ENCODE results near the gene ZMIZ1.

Gene ZMIZ1

GRCh38 chr10:79113827-79114226 lies 45.1 kb downstream of the ZMIZ1 start:
- Histone ChIP-seq H3K4me3 (ENCODE audit: low read length) (no peak overlapping the region), H3K9me3 (ENCODE audit: low read length) (no peaks in the 10 kb centered on the region), H3K4me1 (ENCODE audit: insufficient read depth, low read length) (peaks cover 34% of the 10 kb centered on the region), H2AFZ (ENCODE audit: low read depth, low read length) (no peak overlapping the region), H3K27me3 (ENCODE audit: insufficient read depth, low read length) (no peaks in the 10 kb centered on the region), H3K36me3 (ENCODE audit: insufficient read depth, low read length) (peaks cover 7% of the 10 kb centered on the region)

GRCh38 chr10:79115302-79115701 lies 46.5 kb downstream of the ZMIZ1 start:
- no peak overlapping the region for H3K4me3 ChIP-seq (ENCODE audit: low read length)
- H3K4me1 ChIP-seq (ENCODE audit: insufficient read depth, low read length): peaks cover 41% of the 10 kb centered on the region
- H3K27me3 ChIP-seq (ENCODE audit: insufficient read depth, low read length): no peaks in the 10 kb centered on the region

GRCh38 chr10:79116368-79116767 lies 47.6 kb downstream of the ZMIZ1 start:
- peaks cover 45% of the 10 kb centered on the region for H3K4me1 ChIP-seq (ENCODE audit: insufficient read depth, low read length)
- H3K36me3 ChIP-seq (ENCODE audit: insufficient read depth, low read length): peaks cover 15% of the 10 kb centered on the region

More at GRCh38 chr10:79115302-79115701, 46.5 kb downstream of the ZMIZ1 start:
- Histone ChIP-seq H2AFZ (ENCODE audit: low read depth, low read length) (no peak overlapping the region), H3K36me3 (ENCODE audit: insufficient read depth, low read length) (peaks cover 16% of the 10 kb centered on the region), H3K9me3 (ENCODE audit: low read length) (no peaks in the 10 kb centered on the region)

GRCh38 chr10:79116801-79117723 lies 48.3 kb downstream of the ZMIZ1 start:
- peaks cover 21% of the 10 kb centered on the region for H3K36me3 ChIP-seq (ENCODE audit: insufficient read depth, low read length)
- peaks cover 45% of the 10 kb centered on the region for H3K4me1 ChIP-seq (ENCODE audit: insufficient read depth, low read length)

More at GRCh38 chr10:79116368-79116767, 47.6 kb downstream of the ZMIZ1 start:
- no peak overlapping the region for H2AFZ ChIP-seq (ENCODE audit: low read depth, low read length)
- H3K9me3 ChIP-seq (ENCODE audit: low read length): no peaks in the 10 kb centered on the region
- H3K27me3 ChIP-seq (ENCODE audit: insufficient read depth, low read length): no peaks in the 10 kb centered on the region
- H3K4me3 ChIP-seq (ENCODE audit: low read length): no peak overlapping the region

GRCh38 chr10:79118286-79119202 lies 49.8 kb downstream of the ZMIZ1 start:
- no peak overlapping the region for H2AFZ ChIP-seq (ENCODE audit: low read depth, low read length)
- peaks cover 32% of the 10 kb centered on the region for H3K36me3 ChIP-seq (ENCODE audit: insufficient read depth, low read length)
- H3K9me3 ChIP-seq (ENCODE audit: low read length): no peaks in the 10 kb centered on the region
- H3K4me1 ChIP-seq (ENCODE audit: insufficient read depth, low read length): peaks cover 38% of the 10 kb centered on the region
- no peaks in the 10 kb centered on the region for H3K27me3 ChIP-seq (ENCODE audit: insufficient read depth, low read length)
- no peak overlapping the region for H3K4me3 ChIP-seq (ENCODE audit: low read length)

More at GRCh38 chr10:79116801-79117723, 48.3 kb downstream of the ZMIZ1 start:
- no peak overlapping the region for H3K4me3 ChIP-seq (ENCODE audit: low read length)
- H2AFZ ChIP-seq (ENCODE audit: low read depth, low read length): no peak overlapping the region
- no peaks in the 10 kb centered on the region for H3K9me3 ChIP-seq (ENCODE audit: low read length)
- no peaks in the 10 kb centered on the region for H3K27me3 ChIP-seq (ENCODE audit: insufficient read depth, low read length)

GRCh38 chr10:79119306-79119705 lies 50.5 kb downstream of the ZMIZ1 start:
- Histone ChIP-seq H2AFZ (ENCODE audit: low read depth, low read length) (no peak overlapping the region), H3K36me3 (ENCODE audit: insufficient read depth, low read length) (peaks cover 40% of the 10 kb centered on the region)

GRCh38 chr10:79123547-79123963 lies 54.8 kb downstream of the ZMIZ1 start:
- Histone ChIP-seq H2AFZ (ENCODE audit: low read depth, low read length) (no peak overlapping the region), H3K4me1 (ENCODE audit: insufficient read depth, low read length) (peaks cover 11% of the 10 kb centered on the region), H3K9me3 (ENCODE audit: low read length) (no peaks in the 10 kb centered on the region), H3K36me3 (ENCODE audit: insufficient read depth, low read length) (peaks cover 40% of the 10 kb centered on the region), H3K27me3 (ENCODE audit: insufficient read depth, low read length) (no peaks in the 10 kb centered on the region), H3K4me3 (ENCODE audit: low read length) (no peak overlapping the region)

More at GRCh38 chr10:79119306-79119705, 50.5 kb downstream of the ZMIZ1 start:
- Histone ChIP-seq H3K4me1 (ENCODE audit: insufficient read depth, low read length) (peaks cover 31% of the 10 kb centered on the region), H3K9me3 (ENCODE audit: low read length) (no peaks in the 10 kb centered on the region), H3K4me3 (ENCODE audit: low read length) (no peak overlapping the region), H3K27me3 (ENCODE audit: insufficient read depth, low read length) (no peaks in the 10 kb centered on the region)

- H3K27me3 ChIP-seq (ENCODE audit: insufficient read depth, low read length): no peaks in the 10 kb centered on the region
- no peak overlapping the region for H2AFZ ChIP-seq (ENCODE audit: low read depth, low read length)
- H3K36me3 ChIP-seq (ENCODE audit: insufficient read depth, low read length): peaks cover 40% of the 10 kb centered on the region
- H3K9me3 ChIP-seq (ENCODE audit: low read length): no peaks in the 10 kb centered on the region
- peaks cover 16% of the 10 kb centered on the region for H3K4me1 ChIP-seq (ENCODE audit: insufficient read depth, low read length)
- no peak overlapping the region for H3K4me3 ChIP-seq (ENCODE audit: low read length)
Measured at GRCh38 chr10:79124066-79124465, 55.3 kb downstream of the ZMIZ1 start.

- H2AFZ ChIP-seq (ENCODE audit: low read depth, low read length): no peak overlapping the region
- no peaks in the 10 kb centered on the region for H3K27me3 ChIP-seq (ENCODE audit: insufficient read depth, low read length)
- H3K36me3 ChIP-seq (ENCODE audit: insufficient read depth, low read length): peaks cover 32% of the 10 kb centered on the region
- no peak overlapping the region for H3K4me3 ChIP-seq (ENCODE audit: low read length)
- H3K9me3 ChIP-seq (ENCODE audit: low read length): no peaks in the 10 kb centered on the region
- H3K4me1 ChIP-seq (ENCODE audit: insufficient read depth, low read length): peaks cover 22% of the 10 kb centered on the region
Measured at GRCh38 chr10:79125092-79125491, 56.3 kb downstream of the ZMIZ1 start.

GRCh38 chr10:79126351-79127080 lies 57.8 kb downstream of the ZMIZ1 start:
- no peaks in the 10 kb centered on the region for H3K27me3 ChIP-seq (ENCODE audit: insufficient read depth, low read length)
- no peak overlapping the region for H3K4me3 ChIP-seq (ENCODE audit: low read length)
- H2AFZ ChIP-seq (ENCODE audit: low read depth, low read length): no peak overlapping the region
- no peaks in the 10 kb centered on the region for H3K9me3 ChIP-seq (ENCODE audit: low read length)
- peaks cover 30% of the 10 kb centered on the region for H3K4me1 ChIP-seq (ENCODE audit: insufficient read depth, low read length)
- peaks cover 24% of the 10 kb centered on the region for H3K36me3 ChIP-seq (ENCODE audit: insufficient read depth, low read length)

- Histone ChIP-seq H3K4me3 (ENCODE audit: low read length) (no peak overlapping the region), H3K36me3 (ENCODE audit: insufficient read depth, low read length) (peaks cover 18% of the 10 kb centered on the region), H2AFZ (ENCODE audit: low read depth, low read length) (no peak overlapping the region), H3K27me3 (ENCODE audit: insufficient read depth, low read length) (no peaks in the 10 kb centered on the region), H3K9me3 (ENCODE audit: low read length) (no peaks in the 10 kb centered on the region), H3K4me1 (ENCODE audit: insufficient read depth, low read length) (peaks cover 38% of the 10 kb centered on the region)
Measured at GRCh38 chr10:79127151-79127961, 58.6 kb downstream of the ZMIZ1 start.
